PC-3 (cell line): ENCODE results near the gene DPH2. TPM values are rescaled to one million over a fixed set of nuclear protein-coding genes. Genes with fewer than 3 reads are reported as not detected.

ENCODE experiments used
- ATAC-seq: fragments of 200-7000 bp; cut with Tn5 transposase; 2 replicates; pipeline ENCODE4 v1.9.1; 2020; ENCODE audit warnings: mild to moderate bottlenecking, moderate library complexity
- BruUV-seq: library from RNA; stranded (reverse); fragments of 400-500 nt; replicated peaks from 2 replicates; lab custom pipeline; 2021; lab: Mats Ljungman, UMichigan
- CTCF ChIA-PET: fragments of 300-600 bp; sonication (Branson Sonifier 250); formaldehyde crosslinking; loops from one replicate; lab custom pipeline; 2022; ENCODE audit warnings: antibody characterized with exemption; lab: Charles Lee
- POLR2A ChIA-PET: fragments of 300-600 bp; sonication (Branson Sonifier 250); formaldehyde crosslinking; loops from one replicate; lab custom pipeline; 2022; ENCODE audit warnings: antibody characterized with exemption; ENCODE audit not compliant: unreplicated experiment; lab: Charles Lee
- DNase-seq: peaks from one replicate; pipeline ENCODE4 v3.0.0-alpha.2; 2015
- H2AFZ ChIP-seq: fragments of 300-600 bp; sonication (generic); 2 replicates; pipeline ENCODE4 v1.6.0; 2016; ENCODE audit warnings: antibody characterized with exemption, low read length
- H3F3A ChIP-seq: fragments of 300-600 bp; sonication (generic); one replicate; pipeline ENCODE4 v1.6.0; 2017; ENCODE audit warnings: antibody characterized with exemption, low read length, control low read depth, mild to moderate bottlenecking; ENCODE audit not compliant: unreplicated experiment
- H3K27ac ChIP-seq: fragments of 300-600 bp; sonication (generic); 2 replicates; pipeline ENCODE4 v1.5.1; 2016; ENCODE audit warnings: mild to moderate bottlenecking, low read length
- H3K27me3 ChIP-seq: fragments of 300-600 bp; sonication (generic); 2 replicates; pipeline ENCODE4 v1.6.1; 2016; ENCODE audit warnings: low read length, mixed read lengths
- H3K36me3 ChIP-seq: fragments of 300-600 bp; sonication (generic); 2 replicates; pipeline ENCODE4 v1.6.1; 2016; ENCODE audit warnings: low read depth, mixed run types, low read length, mixed read lengths
- H3K4me1 ChIP-seq: fragments of 300-600 bp; sonication (generic); 2 replicates; pipeline ENCODE4 v1.5.1; 2016; ENCODE audit warnings: low read length; ENCODE audit not compliant: insufficient read depth
- H3K4me2 ChIP-seq: fragments of 300-600 bp; sonication (generic); 2 replicates; pipeline ENCODE4 v1.6.0; 2016; ENCODE audit warnings: low read length
- H3K4me3 ChIP-seq: fragments of 300-600 bp; sonication (generic); 2 replicates; pipeline ENCODE4 v1.5.1; 2016; ENCODE audit warnings: mild to moderate bottlenecking, low read length, mixed read lengths
- H3K79me2 ChIP-seq: fragments of 300-600 bp; sonication (generic); 2 replicates; pipeline ENCODE4 v1.6.1; 2017; ENCODE audit warnings: low read length, mixed read lengths
- H3K9ac ChIP-seq: fragments of 300-600 bp; sonication (generic); 2 replicates; pipeline ENCODE4 v1.6.0; 2016; ENCODE audit warnings: mild to moderate bottlenecking, low read length
- H3K9me2 ChIP-seq: fragments of 300-600 bp; sonication (generic); replicated peaks from 2 replicates; pipeline ENCODE4 v1.6.1; 2016; ENCODE audit warnings: mixed run types, low read length, mixed read lengths
- H3K9me3 ChIP-seq: fragments of 300-600 bp; sonication (generic); 2 replicates; pipeline ENCODE4 v1.6.1; 2016; ENCODE audit warnings: low read length, mixed read lengths
- H4K20me1 ChIP-seq: fragments of 300-600 bp; sonication (generic); 2 replicates; pipeline ENCODE4 v1.6.1; 2016; ENCODE audit warnings: low read length, mixed read lengths
- EZH2 ChIP-seq: fragments of 300-600 bp; sonication (generic); IDR thresholded peaks from one replicate; pipeline ENCODE4 v1.6.1; 2017; ENCODE audit warnings: antibody characterized with exemption, mild to moderate bottlenecking, low read length; ENCODE audit not compliant: unreplicated experiment
- EZH2phosphoT487 ChIP-seq: fragments of 300-600 bp; sonication (generic); IDR thresholded peaks from 2 replicates; pipeline ENCODE4 v1.6.1; 2018; ENCODE audit warnings: mild to moderate bottlenecking, antibody characterized with exemption, low read length, borderline replicate concordance
- intact Hi-C: fragments of 100-400 bp; cut with micrococcal nuclease; formaldehyde crosslinking; loops from 2 replicates; pipeline ENCODE4 v1.9.0; 2023
- total RNA-seq: library from RNA; depleted of rRNA; stranded (reverse); fragments of >200 nt; gene quantifications from 2 replicates; pipeline ENCODE4 v1.2.3, GENCODE V29; 2014
- TF ChIP-seq, protein P1 (sequence below): fragments of 300-600 bp; sonication (generic); conservative IDR thresholded peaks from 2 replicates; pipeline ENCODE4 v1.5.1; 2017; ENCODE audit warnings: antibody characterized with exemption, low read depth, mild to moderate bottlenecking, low read length

Gene DPH2
- total RNA-seq, 1 experiment from 2014 or later, result 46.3 TPM

DNA sequence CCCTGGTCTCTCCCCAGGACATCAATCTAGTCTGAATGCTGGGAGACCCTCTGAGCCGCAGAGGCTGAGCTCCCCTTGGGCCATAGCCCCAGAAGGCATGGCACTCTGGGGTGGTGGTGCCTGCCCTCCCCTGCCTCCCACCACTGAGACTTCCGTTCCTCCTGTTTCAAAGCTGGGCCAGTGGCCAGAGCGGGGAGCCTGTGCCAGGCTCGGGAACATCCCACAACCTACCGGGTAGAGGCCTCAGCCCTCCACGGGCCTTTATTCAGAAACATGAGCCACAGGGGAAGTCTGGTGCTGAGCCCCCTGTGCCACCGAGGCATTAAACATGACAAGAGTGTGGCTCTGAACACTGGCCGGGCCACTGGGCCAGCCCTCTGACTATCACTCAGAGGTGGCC is 29.6 kb downstream of the DPH2 start:
- no TSS peak for BruUV-seq
- TF ChIP-seq EZH2phosphoT487, result no peak

DNA sequence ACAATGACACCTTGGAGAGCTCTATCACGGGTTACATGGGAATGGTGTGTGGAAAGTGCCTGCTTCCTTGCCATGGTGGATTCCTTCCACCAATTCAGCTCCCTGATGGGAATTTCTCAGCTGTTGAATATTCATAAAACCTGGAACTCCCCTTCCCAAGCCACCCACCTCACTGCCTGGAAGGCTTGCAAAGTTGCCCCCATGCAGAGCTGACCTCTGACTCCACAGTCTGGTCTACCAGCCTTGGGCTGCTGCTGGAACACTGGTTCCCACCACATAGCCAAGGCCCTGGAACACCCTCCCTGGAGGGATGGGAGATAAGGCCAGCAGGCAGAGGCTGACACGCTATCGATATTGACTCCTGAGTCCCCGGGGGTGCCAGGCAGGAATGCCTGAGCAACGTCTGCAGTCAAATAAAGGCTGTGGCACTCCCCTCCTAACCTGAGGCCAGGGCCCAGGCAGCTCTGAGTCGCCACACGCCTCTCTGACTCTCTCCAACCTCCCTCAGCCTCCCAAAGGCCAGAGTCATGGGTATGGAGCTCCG is 30.4 kb downstream of the DPH2 start:
- 0 out of 2 replicates have a peak, but pooled peaks cover 4% of the 10 kb centered on the region for H3K36me3 ChIP-seq
- TF ChIP-seq, protein P1, sequence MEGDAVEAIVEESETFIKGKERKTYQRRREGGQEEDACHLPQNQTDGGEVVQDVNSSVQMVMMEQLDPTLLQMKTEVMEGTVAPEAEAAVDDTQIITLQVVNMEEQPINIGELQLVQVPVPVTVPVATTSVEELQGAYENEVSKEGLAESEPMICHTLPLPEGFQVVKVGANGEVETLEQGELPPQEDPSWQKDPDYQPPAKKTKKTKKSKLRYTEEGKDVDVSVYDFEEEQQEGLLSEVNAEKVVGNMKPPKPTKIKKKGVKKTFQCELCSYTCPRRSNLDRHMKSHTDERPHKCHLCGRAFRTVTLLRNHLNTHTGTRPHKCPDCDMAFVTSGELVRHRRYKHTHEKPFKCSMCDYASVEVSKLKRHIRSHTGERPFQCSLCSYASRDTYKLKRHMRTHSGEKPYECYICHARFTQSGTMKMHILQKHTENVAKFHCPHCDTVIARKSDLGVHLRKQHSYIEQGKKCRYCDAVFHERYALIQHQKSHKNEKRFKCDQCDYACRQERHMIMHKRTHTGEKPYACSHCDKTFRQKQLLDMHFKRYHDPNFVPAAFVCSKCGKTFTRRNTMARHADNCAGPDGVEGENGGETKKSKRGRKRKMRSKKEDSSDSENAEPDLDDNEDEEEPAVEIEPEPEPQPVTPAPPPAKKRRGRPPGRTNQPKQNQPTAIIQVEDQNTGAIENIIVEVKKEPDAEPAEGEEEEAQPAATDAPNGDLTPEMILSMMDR, result no peak
- TF ChIP-seq EZH2, result no peak
- TF ChIP-seq EZH2phosphoT487, result no peak
- H3K9me3 ChIP-seq, result no peaks in the 10 kb centered on the region
- H4K20me1 ChIP-seq, result no peaks in the 10 kb centered on the region
- no peak for DNase-seq
- H3K4me2 ChIP-seq, result no peak overlapping the region
- intact Hi-C loops, result no loop called here
- ChIA-PET CTCF (no interaction called here), POLR2A (no interaction called here)
- H3F3A ChIP-seq, result no peaks in the 10 kb centered on the region
- no peak overlapping the region for H3K4me3 ChIP-seq
- no peak for ATAC-seq
- H3K9ac ChIP-seq, result no peak overlapping the region
- no peak overlapping the region for H2AFZ ChIP-seq
- H3K9me2 ChIP-seq, result no peaks in the 10 kb centered on the region
- no peaks in the 10 kb centered on the region for H3K27me3 ChIP-seq
- no peaks in the 10 kb centered on the region for H3K4me1 ChIP-seq
- no peaks in the 10 kb centered on the region for H3K79me2 ChIP-seq
- no peak overlapping the region for H3K27ac ChIP-seq
- BruUV-seq, result no TSS peak

More for the DNA sequence above, 29.6 kb downstream of the DPH2 start:
- no peaks in the 10 kb centered on the region for H3K27me3 ChIP-seq
- DNase-seq (no peak), ATAC-seq (no peak)
- ChIA-PET CTCF (no interaction called here), POLR2A (no interaction called here)
- intact Hi-C loops, result no loop called here
- H3K9ac ChIP-seq, result no peak overlapping the region
- no peaks in the 10 kb centered on the region for H3F3A ChIP-seq
- 0 out of 2 replicates have a peak, but pooled peaks cover 4% of the 10 kb centered on the region for H3K36me3 ChIP-seq
- H3K79me2 ChIP-seq, result no peaks in the 10 kb centered on the region
- no peak overlapping the region for H3K27ac ChIP-seq
- H2AFZ ChIP-seq, result no peak overlapping the region
- H3K4me3 ChIP-seq, result no peak overlapping the region
- no peaks in the 10 kb centered on the region for H3K9me2 ChIP-seq
- no peaks in the 10 kb centered on the region for H3K4me1 ChIP-seq
- H3K4me2 ChIP-seq, result no peak overlapping the region
- no peaks in the 10 kb centered on the region for H4K20me1 ChIP-seq
- H3K9me3 ChIP-seq, result no peaks in the 10 kb centered on the region

DNA sequence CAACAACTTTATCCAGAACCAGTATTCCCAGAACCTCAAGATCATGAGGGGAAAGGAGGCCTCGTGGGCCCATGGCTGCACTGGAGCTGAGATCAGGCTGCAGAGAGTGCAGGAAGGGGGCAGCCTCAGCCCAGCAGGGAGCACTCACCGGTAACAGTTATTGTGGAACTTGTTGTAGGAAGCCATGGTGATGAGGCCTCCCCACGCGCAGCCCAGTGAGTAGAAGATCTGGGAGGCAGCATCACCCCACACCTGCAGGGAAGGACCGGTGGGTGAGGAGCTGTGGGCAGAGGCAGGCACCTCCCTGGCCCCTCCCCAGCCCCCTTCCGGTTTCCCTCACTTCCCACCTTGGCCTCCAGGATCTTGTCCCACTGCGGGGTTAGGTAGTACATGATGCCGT is 32.4 kb downstream of the DPH2 start:
- Histone ChIP-seq H2AFZ (no peak overlapping the region), H4K20me1 (no peaks in the 10 kb centered on the region), H3K27me3 (no peaks in the 10 kb centered on the region), H3K9ac (no peak overlapping the region), H3K36me3 (0 out of 2 replicates have a peak, but pooled peaks cover 4% of the 10 kb centered on the region), H3K27ac (no peak overlapping the region), H3K9me3 (no peaks in the 10 kb centered on the region), H3K9me2 (no peaks in the 10 kb centered on the region), H3K4me3 (no peak overlapping the region), H3F3A (no peaks in the 10 kb centered on the region), H3K79me2 (no peaks in the 10 kb centered on the region), H3K4me1 (peaks cover 3% of the 10 kb centered on the region; the same call in 1 of the 2 replicates), H3K4me2 (no peak overlapping the region)
- DNase-seq, result no peak
- ATAC-seq, result no peak
- intact Hi-C loops, result no loop called here
- ChIA-PET POLR2A (no interaction called here), CTCF (no interaction called here)
- TF ChIP-seq EZH2phosphoT487 (no peak), EZH2 (no peak)
- TF ChIP-seq, protein P1, result no peak
- no TSS peak for BruUV-seq
